ENCODE measurements around the gene PDE6H.

DNA sequence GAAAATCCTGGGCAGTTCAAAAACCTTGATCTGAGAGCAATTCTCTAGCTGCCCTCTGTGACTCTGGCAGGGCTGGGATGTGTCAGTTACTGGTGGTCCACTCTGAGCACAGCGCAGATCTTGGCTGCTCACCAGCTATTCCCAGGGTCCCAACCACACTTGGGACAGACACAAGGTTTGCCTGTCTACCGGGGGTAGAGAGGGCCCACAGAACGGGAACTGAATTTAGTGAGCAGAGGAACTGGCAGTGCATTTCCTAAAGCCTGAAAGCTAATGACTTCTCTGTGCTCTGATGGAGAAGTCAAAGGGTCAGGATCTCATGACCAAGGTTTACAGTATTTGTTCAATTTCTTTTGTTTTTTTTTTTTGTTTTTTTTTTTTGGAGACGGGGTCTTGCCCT, 2.6 kb downstream of the PDE6H start:
- TF ChIP-seq, protein P1, sequence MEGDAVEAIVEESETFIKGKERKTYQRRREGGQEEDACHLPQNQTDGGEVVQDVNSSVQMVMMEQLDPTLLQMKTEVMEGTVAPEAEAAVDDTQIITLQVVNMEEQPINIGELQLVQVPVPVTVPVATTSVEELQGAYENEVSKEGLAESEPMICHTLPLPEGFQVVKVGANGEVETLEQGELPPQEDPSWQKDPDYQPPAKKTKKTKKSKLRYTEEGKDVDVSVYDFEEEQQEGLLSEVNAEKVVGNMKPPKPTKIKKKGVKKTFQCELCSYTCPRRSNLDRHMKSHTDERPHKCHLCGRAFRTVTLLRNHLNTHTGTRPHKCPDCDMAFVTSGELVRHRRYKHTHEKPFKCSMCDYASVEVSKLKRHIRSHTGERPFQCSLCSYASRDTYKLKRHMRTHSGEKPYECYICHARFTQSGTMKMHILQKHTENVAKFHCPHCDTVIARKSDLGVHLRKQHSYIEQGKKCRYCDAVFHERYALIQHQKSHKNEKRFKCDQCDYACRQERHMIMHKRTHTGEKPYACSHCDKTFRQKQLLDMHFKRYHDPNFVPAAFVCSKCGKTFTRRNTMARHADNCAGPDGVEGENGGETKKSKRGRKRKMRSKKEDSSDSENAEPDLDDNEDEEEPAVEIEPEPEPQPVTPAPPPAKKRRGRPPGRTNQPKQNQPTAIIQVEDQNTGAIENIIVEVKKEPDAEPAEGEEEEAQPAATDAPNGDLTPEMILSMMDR (IDR thresholded peaks at IDR 0.05; ENCODE audit: poor library complexity), result no peak
- TF ChIP-seq EZH2 (IDR thresholded peaks at IDR 0.05; ENCODE audit: borderline replicate concordance) (no peak), EZH2phosphoT487 (IDR thresholded peaks at IDR 0.05; ENCODE audit: low read depth, severe bottlenecking, unreplicated experiment) (no peak)

All from hepatocyte (in vitro differentiated cells).